Retina (tissue), 1 donor: ENCODE measurements around the gene WDFY3.

Experiments used
- DNase-seq: peaks from one replicate; pipeline ENCODE4 v3.0.0-alpha.2; 2016

WDFY3 gene, protein sequence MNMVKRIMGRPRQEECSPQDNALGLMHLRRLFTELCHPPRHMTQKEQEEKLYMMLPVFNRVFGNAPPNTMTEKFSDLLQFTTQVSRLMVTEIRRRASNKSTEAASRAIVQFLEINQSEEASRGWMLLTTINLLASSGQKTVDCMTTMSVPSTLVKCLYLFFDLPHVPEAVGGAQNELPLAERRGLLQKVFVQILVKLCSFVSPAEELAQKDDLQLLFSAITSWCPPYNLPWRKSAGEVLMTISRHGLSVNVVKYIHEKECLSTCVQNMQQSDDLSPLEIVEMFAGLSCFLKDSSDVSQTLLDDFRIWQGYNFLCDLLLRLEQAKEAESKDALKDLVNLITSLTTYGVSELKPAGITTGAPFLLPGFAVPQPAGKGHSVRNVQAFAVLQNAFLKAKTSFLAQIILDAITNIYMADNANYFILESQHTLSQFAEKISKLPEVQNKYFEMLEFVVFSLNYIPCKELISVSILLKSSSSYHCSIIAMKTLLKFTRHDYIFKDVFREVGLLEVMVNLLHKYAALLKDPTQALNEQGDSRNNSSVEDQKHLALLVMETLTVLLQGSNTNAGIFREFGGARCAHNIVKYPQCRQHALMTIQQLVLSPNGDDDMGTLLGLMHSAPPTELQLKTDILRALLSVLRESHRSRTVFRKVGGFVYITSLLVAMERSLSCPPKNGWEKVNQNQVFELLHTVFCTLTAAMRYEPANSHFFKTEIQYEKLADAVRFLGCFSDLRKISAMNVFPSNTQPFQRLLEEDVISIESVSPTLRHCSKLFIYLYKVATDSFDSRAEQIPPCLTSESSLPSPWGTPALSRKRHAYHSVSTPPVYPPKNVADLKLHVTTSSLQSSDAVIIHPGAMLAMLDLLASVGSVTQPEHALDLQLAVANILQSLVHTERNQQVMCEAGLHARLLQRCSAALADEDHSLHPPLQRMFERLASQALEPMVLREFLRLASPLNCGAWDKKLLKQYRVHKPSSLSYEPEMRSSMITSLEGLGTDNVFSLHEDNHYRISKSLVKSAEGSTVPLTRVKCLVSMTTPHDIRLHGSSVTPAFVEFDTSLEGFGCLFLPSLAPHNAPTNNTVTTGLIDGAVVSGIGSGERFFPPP (N-terminal part only)

DNA sequence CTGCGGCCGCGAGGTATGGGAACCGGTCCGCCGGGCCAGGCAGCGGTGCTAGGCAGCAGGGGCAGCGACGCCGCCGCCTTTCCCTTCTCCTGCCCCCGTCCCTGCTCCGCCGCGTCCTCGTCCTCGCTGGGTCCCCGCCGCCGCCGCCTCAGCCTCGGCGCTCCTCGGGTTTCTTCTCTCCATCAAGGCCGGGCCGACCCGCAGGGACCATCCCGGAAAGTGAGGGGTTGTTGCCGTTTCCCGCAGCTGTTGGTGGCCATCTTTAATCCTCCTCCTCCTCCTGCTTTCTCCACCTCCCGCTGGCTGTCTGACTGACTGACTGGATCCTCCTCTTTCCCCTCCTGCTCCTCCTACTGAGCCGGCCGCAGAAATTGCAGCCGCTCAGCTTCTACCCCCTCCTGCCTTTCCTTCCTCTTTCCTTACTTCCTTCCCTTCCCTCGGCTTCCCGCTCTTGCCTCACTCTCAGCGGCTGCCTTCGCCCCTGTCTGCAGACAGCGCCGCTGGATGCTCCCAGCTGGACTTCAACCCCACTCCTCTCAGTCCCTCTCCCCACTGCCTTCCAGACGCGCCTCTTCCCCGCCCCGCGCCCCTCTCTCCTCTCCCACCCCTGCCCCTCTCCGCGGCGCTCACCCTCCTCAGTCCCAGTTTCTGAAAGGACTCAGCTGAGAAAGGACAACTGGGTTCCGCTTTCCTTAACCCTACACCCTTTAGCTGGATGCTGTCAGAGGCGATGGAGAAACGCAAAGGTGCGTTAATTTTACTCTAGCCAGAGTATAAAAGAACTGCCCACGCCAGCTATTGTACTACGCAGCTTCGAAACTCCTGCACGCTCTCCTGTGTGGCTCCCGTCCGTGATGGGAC, at the start of gene WDFY3:
Gene WDFY3 (minus strand): TSS at position 309 of the 861 bp plus-strand sequence. CDS start 106,099 bp downstream, outside the sequence.
- peak; percentile 95 for DNase-seq

DNA sequence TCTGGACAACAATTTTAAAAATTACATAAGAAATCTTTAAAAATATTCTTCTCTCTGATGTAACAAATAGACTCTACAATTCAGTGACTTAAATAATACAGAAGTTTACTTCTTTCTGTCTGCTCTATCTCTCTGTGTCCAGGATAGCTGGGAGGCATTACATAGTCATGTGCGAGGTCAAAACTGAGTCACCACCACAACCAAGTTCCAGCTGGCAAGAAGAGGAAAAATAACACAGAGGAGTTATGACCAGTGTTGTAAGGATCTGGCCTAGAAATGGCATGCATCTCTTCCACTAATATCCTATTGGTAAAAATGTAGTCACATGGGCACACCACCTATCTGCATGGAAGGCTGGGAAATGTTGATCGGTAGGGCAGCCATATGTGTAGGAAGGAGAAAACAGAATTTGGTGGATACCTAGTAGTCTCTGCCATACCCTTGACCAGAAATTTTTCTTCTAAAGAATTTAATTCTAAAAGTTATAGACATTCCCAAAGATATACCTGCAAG, 39.4 kb upstream of the WDFY3 start:
- no peak for DNase-seq

DNA sequence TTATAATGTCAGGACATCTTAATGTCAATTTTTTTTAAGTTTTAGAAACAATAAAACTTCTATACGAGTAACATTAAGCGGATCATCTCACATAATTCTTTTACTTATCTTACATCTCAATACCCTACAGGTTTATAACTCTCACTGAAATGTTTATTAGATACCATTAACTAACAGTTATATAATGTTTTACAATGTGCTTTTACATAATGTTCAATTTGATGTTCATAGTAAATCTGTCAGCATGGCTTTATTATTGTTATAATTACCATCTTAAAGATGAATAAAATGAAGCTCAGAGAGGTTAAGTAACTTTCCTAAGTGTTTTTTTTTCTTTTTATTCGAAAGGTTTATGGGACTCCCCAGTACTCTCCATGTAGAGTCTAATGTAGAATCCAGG, 33.9 kb upstream of the WDFY3 start:
- no peak for DNase-seq

GRCh38 chr4:84995386-84995785, 28.9 kb upstream of the WDFY3 start:
- no peak for DNase-seq

DNA sequence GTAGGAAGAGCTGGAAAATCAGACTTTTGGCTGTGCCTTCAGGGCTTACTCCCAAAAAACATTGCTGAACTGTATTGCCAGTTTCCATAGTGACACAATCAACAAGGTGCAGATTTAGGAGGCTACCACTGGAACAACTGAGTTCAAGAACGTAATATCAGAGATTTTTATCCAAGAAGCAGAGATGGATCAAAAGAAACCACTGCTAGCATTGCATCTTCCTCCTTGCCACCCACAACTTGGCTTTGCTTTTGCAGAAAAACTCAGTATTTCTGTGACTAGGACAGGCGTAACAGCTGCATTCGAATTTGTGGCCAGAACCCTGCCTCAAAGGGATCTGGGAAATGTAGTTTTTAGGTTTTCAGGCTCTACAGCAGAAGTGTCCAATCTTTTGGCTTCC, 27.8 kb upstream of the WDFY3 start:
- DNase-seq = no peak

- DNase-seq = no peak
Measured at GRCh38 chr4:84985952-84986351, 19.5 kb upstream of the WDFY3 start.

GRCh38 chr4:84977396-84977795, 10.9 kb upstream of the WDFY3 start:
- DNase-seq = no peak

DNA sequence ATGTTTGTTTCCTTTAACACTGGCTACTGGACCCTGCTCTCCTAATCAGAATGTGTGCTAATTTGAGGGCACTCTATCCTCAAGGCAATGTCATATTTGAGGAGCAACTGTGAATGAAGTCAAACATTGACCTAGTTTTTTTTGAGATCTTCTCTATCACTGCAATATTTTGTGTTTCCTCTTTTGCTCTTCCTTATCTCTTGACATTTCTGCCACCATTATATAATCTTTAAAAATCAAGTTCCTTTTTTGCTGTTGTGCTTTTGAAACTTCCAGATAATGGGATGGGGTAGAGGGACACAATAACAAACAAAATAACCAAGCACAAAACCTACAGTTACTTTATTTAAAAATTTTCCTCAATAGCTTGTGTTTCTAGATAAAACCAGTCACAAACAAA, 7.4 kb upstream of the WDFY3 start:
- DNase-seq = no peak

- peak; percentile 33 for DNase-seq
Measured at GRCh38 chr4:84971319-84971932, 4.9 kb upstream of the WDFY3 start.

GRCh38 chr4:84968925-84969324, 2.4 kb upstream of the WDFY3 start:
- peak; percentile 28 for DNase-seq

GRCh38 chr4:84967243-84967690, 777 bp upstream of the WDFY3 start:
- DNase-seq = no peak

DNA sequence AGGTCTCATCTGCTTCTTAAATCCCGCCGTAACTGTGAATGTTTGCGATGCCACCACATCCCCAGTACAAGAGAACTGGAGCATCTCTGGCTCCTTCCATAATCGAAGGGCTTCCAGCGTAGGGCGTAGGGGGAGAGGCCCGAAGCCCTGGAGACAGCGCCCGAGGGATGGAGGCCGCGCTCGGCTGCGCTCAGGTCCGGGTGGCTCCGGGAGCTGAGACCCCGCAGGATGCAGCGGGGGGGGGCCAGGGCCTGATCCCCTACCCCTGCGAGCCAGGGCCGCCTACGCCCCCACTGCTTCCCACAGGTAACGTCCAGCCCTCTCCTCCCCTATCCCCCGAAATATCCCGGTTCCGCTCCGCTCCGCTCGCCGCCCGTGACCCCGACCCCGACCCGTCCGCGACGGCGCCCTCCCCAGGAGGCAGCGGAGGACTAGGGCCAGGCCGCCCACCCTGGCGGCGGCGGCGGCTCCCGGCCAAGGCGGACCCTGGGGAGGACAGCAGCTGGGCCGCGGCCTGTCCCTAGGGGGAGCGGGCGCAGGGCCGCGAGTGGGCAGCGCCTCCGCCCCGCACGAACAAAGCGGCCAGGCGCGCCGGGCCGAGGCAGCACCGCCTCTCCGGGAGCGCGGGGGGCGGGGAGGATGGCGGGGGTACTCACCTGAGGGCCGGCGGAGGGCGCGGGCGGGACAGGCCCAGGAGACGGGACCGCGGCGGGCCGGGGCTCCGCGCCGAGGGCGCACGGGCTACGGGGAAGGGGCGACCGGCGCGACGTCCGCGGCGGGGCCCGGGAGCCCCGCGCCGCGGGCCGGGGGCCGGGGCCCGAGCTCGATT, 723 bp downstream of the WDFY3 start:
- DNase-seq = peak; percentile 85

DNA sequence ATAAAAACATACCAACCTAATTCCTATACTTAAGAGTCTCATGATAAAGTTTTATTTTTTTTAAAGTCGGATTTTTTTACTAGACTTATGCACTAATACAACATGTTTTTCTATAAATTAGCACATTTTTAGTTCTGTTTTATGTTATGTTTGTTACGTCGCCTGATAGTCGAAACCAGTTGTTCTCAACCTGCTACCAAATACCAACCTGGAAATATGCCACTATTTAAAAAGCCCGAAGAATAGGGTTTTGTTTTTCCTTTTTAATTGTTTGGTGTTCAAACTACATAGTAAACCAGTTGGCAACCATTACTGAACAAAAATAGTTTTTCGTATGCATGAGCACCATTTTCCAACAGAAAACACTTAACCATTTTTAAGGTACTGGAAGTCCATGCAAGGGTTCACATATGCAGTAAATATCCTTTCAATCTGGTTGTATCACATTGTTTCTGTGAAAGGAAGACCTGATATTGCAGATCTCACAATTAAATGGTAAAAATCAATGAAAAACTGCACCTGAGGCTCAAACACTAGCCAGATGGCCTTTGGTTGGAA, 1.4 kb downstream of the WDFY3 start:
- DNase-seq = no peak

DNA sequence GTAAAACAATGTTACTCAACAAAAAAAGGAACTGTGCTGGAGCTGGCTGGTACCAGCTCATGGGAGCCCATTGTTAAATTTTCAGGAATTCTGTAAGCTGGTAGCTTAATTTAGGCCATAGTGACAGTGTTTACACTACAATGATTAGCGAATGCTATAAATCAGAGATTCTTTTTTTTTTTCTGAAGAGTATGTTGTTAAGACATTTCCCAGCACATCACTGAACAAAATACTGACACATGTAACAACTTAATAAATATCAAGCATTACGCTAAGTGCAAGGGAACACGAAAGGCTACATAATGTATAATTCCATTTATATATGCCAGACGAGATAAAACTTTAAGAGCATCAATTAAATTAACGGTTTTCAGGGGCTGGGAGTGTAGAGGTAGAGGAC, 4.4 kb downstream of the WDFY3 start:
- no peak for DNase-seq

DNA sequence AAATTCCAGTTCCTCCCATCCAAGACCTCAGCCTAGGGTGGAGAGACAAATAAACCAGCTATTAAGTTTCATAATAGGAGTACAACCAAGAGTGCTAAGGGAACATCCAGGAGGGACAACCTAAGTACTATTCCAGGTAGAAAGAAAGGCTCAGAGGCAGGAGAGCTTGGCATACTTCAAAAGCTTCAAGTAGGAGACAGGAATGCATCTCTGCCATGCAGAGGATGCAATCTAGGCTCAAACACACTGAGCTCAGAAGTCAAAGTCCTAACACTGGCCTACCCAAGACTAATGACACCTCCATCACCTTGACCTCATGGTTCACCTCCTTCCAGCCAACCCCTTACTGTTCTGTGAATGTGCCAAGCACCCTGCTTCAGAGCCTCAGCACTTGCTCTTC, 8.1 kb downstream of the WDFY3 start:
- no peak for DNase-seq

GRCh38 chr4:84957514-84958420, 8.7 kb downstream of the WDFY3 start:
- no peak for DNase-seq

DNA sequence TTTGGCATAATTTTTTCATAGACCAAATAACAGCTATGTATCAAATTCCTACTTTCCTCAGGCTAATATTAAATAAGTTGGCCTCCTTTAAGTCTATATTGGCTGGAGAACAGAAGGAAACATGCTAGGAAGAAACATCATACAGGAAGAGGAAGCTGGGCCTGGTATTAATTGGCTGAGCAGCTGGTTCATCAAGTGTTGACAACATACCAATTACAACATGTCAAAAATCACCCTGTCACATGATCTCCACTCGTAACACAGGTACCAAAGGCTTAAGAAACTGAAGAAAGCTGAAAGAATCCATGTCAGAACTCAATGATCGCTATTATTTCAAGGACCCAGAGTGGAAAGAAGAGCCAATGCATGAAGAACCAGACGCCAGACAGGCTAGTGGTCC, 10.5 kb downstream of the WDFY3 start:
- no peak for DNase-seq

DNA sequence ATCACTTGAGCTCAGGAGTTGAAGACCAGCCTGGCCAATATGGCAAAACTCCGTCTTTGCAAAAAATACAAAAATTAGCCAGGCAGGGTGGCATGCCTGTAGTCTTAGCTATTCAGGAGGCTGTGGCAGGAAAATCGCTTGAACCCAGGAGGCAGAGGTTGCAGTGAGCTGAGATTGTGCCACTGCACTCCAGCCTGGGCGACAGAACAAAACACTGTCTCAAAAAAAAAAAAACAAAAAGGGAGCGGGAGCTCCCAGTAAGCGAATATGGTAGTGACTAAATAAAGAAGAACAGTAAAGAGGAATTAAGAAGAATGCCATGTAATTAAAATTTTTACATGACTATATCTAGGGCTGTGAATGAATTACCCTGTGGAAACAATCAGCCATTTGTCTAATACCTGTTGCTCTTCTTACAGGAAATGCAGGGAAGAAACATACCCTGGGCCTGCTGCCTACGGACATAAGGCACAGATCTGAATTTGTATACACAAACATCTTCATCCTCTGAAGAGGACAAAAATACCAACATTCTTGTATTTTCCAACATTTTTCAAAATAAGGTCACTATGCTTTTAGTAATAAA, 11.4 kb downstream of the WDFY3 start:
- DNase-seq = no peak

DNA sequence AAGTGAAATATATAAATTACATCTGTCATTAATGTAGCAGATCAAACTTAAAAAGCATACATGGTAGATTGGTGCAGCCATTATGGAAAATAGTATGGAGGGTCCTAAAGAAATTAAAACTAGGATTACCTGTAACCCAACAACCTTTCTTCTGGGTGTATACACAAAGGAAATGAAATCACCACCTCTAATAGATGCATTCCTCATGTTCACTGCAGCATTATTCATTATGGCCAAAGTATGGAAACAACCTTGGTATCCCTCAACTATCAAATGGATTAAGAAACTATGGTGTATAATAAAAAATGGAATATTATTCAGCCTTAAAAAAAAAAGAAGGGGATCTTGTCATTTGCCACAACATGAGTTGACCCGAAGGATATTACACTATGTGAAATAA, 13.7 kb downstream of the WDFY3 start:
- no peak for DNase-seq
